Adrenal gland (tissue), 5 donors: ENCODE data around the gene SLC26A5.

Experiments
- POLR2A ChIP-seq, 2 donors: fragments of 450-650 bp; IDR thresholded peaks; one replicate each; pipeline ENCODE4 v1.6.1; 2017; ENCODE audit warnings: antibody characterized with exemption in 2 of 2, mild to moderate bottlenecking in 2 of 2, moderate library complexity in 1 of 2
- TF ChIP-seq, protein P1 (sequence below), 6 experiments: fragments of 450-650 bp in 4 of 6; fragments of 200-600 bp in 2 of 6; sonication (generic) in 1 of 6; IDR thresholded peaks; 1 replicate in 5 of 6; 2 replicates in 1 of 6; pipeline versions ENCODE4 v1.5.1 to v1.8.0; 2016 to 2021; ENCODE audit warnings: antibody characterized with exemption in 6 of 6, mild to moderate bottlenecking in 2 of 6, moderate library complexity in 1 of 6
- donor health status: DM: no; HTN: no; CAD: no.

DNA sequence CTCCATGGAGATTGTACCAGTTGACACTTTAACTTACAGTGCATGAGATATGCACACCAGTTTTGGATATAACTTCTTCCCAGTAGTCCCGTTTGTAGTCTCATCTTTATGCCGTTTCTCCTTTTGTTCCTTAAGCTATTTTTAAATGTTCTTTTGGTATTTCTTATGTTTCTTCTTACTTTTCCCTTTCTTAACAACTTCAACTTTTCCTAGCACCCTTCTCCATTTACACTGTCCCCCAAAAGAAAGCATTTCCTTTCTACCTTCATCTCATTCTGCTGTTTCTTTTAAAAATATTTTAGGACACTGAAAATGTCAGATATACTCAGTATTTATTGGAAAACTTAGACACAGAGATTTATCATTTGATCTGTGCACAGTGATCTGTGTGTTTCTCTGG lies 97.0 kb downstream of the SLC26A5 start:
- TF ChIP-seq, protein P1, sequence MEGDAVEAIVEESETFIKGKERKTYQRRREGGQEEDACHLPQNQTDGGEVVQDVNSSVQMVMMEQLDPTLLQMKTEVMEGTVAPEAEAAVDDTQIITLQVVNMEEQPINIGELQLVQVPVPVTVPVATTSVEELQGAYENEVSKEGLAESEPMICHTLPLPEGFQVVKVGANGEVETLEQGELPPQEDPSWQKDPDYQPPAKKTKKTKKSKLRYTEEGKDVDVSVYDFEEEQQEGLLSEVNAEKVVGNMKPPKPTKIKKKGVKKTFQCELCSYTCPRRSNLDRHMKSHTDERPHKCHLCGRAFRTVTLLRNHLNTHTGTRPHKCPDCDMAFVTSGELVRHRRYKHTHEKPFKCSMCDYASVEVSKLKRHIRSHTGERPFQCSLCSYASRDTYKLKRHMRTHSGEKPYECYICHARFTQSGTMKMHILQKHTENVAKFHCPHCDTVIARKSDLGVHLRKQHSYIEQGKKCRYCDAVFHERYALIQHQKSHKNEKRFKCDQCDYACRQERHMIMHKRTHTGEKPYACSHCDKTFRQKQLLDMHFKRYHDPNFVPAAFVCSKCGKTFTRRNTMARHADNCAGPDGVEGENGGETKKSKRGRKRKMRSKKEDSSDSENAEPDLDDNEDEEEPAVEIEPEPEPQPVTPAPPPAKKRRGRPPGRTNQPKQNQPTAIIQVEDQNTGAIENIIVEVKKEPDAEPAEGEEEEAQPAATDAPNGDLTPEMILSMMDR (IDR thresholded peaks at IDR 0.05) = no peak
- TF ChIP-seq POLR2A (IDR thresholded peaks at IDR 0.05) = no peak
